Upper lobe of left lung (tissue), 6 donors: ENCODE data around the gene CASP6. TPM values are rescaled to one million over a fixed set of nuclear protein-coding genes. Genes with fewer than 3 reads are reported as not detected.

ENCODE experiments used
- ATAC-seq, 2 donors: fragments of 200-7000 bp; cut with Tn5 transposase; one replicate each; pipeline ENCODE4 v1.9.1; 2022; ENCODE audit warnings: mild to moderate bottlenecking in 2 of 2, moderate library complexity in 2 of 2; ENCODE audit not compliant: low FRiP score in 2 of 2
- DNase-seq, 2 donors: peaks; one replicate each; pipeline ENCODE4 v3.0.0-alpha.2; 2019 to 2020
- H3K27ac ChIP-seq, 4 donors: fragments of 200-600 bp; sonication (generic); one replicate each; pipeline ENCODE4 v1.5.1; 2016 to 2019
- H3K27me3 ChIP-seq, 4 donors: fragments of 200-600 bp; sonication (generic); one replicate each; pipeline ENCODE4 v1.5.1; 2017 to 2019
- H3K36me3 ChIP-seq, 4 donors: fragments of 200-600 bp; sonication (generic); one replicate each; pipeline ENCODE4 v1.5.1; 2016 to 2019
- H3K4me1 ChIP-seq, 4 donors: fragments of 200-600 bp; sonication (generic); one replicate each; pipeline ENCODE4 v1.5.1; 2018 to 2019
- H3K4me3 ChIP-seq, 4 donors: fragments of 200-600 bp; sonication (generic); one replicate each; pipeline ENCODE4 v1.5.1; 2017 to 2019; ENCODE audit warnings: mild to moderate bottlenecking in 2 of 4, moderate library complexity in 1 of 4
- H3K9me3 ChIP-seq, 4 donors: fragments of 200-600 bp; sonication (generic); one replicate each; pipeline ENCODE4 v1.5.1; 2018 to 2019
- EP300 ChIP-seq, 4 donors: sonication (generic); formaldehyde crosslinking; IDR thresholded peaks; one replicate each; pipeline ENCODE4 v1.5.1; 2017; ENCODE audit warnings: antibody characterized with exemption in 4 of 4, control low read depth in 2 of 4
- POLR2A ChIP-seq, 4 donors: fragments of 450-650 bp; IDR thresholded peaks; one replicate each; pipeline ENCODE4 v1.5.1; 2016 to 2017; ENCODE audit warnings: antibody characterized with exemption in 4 of 4, mild to moderate bottlenecking in 2 of 4
- POLR2AphosphoS5 ChIP-seq, 2 donors: sonication (generic); formaldehyde crosslinking; IDR thresholded peaks; one replicate each; pipeline ENCODE4 v1.5.1; 2017; ENCODE audit warnings: antibody characterized with exemption in 2 of 2
- WGBS, 2 donors: methylation state at CpG; one replicate each; pipeline ENCODE4 v1.1.5; 2017 to 2018; 5-methylcytosine and 5-hydroxymethylcytosine counted together
- total RNA-seq, 6 donors: library from RNA; depleted of rRNA in 4 of 6; stranded (reverse); fragments of >200 nt in 4 of 6; gene quantifications; one replicate each; pipeline versions ENCODE4 v1.1.0 to v1.2.1, GENCODE V29; 2016 to 2021
- TF ChIP-seq, protein P1 (sequence below), 6 experiments: fragments of 450-650 bp in 4 of 6; fragments of 200-600 bp in 2 of 6; sonication (generic) in 2 of 6; IDR thresholded peaks; one replicate each; pipeline ENCODE4 v1.5.1; 2016 to 2019; ENCODE audit warnings: antibody characterized with exemption in 6 of 6
- donor health status: DM: no; HTN: no; CAD: no; lungs with moderate emphysema.
- donor health status: DM: no; HTN: yes; CAD: no; lungs with severe emphysema.

CASP6 gene
- total RNA-seq, 6 donors from 2014 or later: 12.1 to 29.5 (median 15.5) TPM

GRCh38 chr4:109719604-109720003, 16.4 kb upstream of the CASP6 start:
- DNase-seq: no peak

GRCh38 chr4:109718759-109719158, 15.5 kb upstream of the CASP6 start:
- Histone ChIP-seq H3K27me3 (no peaks in the 10 kb centered on the region), H3K36me3 (peaks cover 3 to 33% (median 4%) of the 10 kb centered on the region in 4 donors), H3K4me1 (no peaks in the 10 kb centered on the region), H3K4me3 (no peak overlapping the region), H3K9me3 (no peaks in the 10 kb centered on the region), H3K27ac (no peak overlapping the region)
- TF ChIP-seq, protein P1, sequence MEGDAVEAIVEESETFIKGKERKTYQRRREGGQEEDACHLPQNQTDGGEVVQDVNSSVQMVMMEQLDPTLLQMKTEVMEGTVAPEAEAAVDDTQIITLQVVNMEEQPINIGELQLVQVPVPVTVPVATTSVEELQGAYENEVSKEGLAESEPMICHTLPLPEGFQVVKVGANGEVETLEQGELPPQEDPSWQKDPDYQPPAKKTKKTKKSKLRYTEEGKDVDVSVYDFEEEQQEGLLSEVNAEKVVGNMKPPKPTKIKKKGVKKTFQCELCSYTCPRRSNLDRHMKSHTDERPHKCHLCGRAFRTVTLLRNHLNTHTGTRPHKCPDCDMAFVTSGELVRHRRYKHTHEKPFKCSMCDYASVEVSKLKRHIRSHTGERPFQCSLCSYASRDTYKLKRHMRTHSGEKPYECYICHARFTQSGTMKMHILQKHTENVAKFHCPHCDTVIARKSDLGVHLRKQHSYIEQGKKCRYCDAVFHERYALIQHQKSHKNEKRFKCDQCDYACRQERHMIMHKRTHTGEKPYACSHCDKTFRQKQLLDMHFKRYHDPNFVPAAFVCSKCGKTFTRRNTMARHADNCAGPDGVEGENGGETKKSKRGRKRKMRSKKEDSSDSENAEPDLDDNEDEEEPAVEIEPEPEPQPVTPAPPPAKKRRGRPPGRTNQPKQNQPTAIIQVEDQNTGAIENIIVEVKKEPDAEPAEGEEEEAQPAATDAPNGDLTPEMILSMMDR (IDR thresholded peaks at IDR 0.05): no peak
- no peak for ATAC-seq
- no peak for DNase-seq
- 91 to 100% methylated on average over 1 of the region's 1 CpG for WGBS, 2 donors

More at GRCh38 chr4:109719604-109720003, 16.4 kb upstream of the CASP6 start:
- Histone ChIP-seq H3K9me3 (no peaks in the 10 kb centered on the region), H3K4me3 (no peak overlapping the region), H3K4me1 (no peaks in the 10 kb centered on the region), H3K27me3 (no peaks in the 10 kb centered on the region), H3K36me3 (peaks cover 3 to 24% (median 4%) of the 10 kb centered on the region in 4 donors), H3K27ac (no peak overlapping the region)
- TF ChIP-seq EP300 (IDR thresholded peaks at IDR 0.05): no peak
- no peak for TF ChIP-seq POLR2A (IDR thresholded peaks at IDR 0.05)
- no peak for TF ChIP-seq POLR2AphosphoS5 (IDR thresholded peaks at IDR 0.05)
- TF ChIP-seq, protein P1 (IDR thresholded peaks at IDR 0.05): no peak
- no peak for ATAC-seq
- WGBS, 2 donors: 92 to 96% methylated on average over 4 of the region's 4 CpGs

DNA sequence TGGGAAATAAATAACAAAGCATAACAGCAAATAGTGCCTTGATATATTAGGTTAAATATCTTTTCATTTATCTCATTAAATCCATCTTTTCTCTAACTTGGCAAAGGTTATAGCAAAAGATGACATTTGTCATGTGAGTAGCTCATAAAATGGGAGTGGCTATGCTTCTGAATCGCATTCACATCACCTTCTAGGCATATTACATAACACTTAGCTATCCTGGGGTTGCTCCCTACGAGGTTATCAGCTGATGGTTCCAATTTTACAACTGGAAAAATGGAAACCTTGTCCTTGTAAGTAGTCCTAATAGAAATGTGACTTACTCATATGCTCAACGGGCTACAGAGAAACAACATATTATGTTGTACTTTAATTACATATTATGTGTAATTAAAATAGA, 10.3 kb upstream of the CASP6 start:
- Histone ChIP-seq H3K4me3 (no peak overlapping the region), H3K36me3 (peaks cover 3 to 54% (median 4%) of the 10 kb centered on the region in 4 donors), H3K9me3 (no peaks in the 10 kb centered on the region), H3K4me1 (no peaks in the 10 kb centered on the region), H3K27me3 (no peaks in the 10 kb centered on the region), H3K27ac (no peak overlapping the region)
- ATAC-seq (no peak), DNase-seq (no peak)
- WGBS, 2 donors: 96 to 100% methylated on average over 3 of the region's 3 CpGs
- no peak for TF ChIP-seq EP300 (IDR thresholded peaks at IDR 0.05)
- TF ChIP-seq, protein P1 (IDR thresholded peaks at IDR 0.05): no peak
- no peak for TF ChIP-seq POLR2AphosphoS5 (IDR thresholded peaks at IDR 0.05)
- no peak for TF ChIP-seq POLR2A (IDR thresholded peaks at IDR 0.05)

GRCh38 chr4:109708990-109709389, 5.7 kb upstream of the CASP6 start:
- TF ChIP-seq POLR2AphosphoS5 (IDR thresholded peaks at IDR 0.05): no peak
- TF ChIP-seq EP300 (IDR thresholded peaks at IDR 0.05): no peak
- TF ChIP-seq POLR2A (IDR thresholded peaks at IDR 0.05): no peak
- TF ChIP-seq, protein P1 (IDR thresholded peaks at IDR 0.05): no peak
- peaks cover 0 to 7% (median 5%) of the 10 kb centered on the region in 4 donors for H3K4me1 ChIP-seq
- no peak overlapping the region for H3K27ac ChIP-seq
- peaks cover 0 to 28% (median 0%) of the 10 kb centered on the region in 4 donors for H3K36me3 ChIP-seq
- H3K4me3 ChIP-seq: no peak overlapping the region
- no peaks in the 10 kb centered on the region for H3K27me3 ChIP-seq
- H3K9me3 ChIP-seq: no peaks in the 10 kb centered on the region
- ATAC-seq: no peak
- DNase-seq: no peak
- WGBS, 2 donors: 95 to 100% methylated on average over 1 of the region's 1 CpG

DNA sequence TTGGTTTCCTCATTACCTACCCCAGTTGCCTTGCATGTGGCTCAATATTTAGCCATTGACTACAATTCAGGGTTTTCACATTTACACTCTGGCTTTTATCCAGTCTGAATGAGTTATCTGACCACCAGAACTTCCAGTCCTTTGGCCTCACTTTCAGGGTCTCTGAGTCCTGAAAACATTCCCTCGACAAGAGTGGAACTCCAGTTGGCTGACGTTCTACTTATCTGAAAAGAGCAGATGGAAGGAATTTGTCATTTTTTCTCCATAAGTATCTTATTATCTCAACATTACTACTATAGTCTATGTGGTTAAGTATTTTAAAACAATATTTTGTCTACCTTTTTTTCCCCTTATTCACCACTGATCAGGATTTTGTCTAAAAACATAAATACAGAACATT, 5.2 kb upstream of the CASP6 start:
- 60 to 70% methylated on average over 2 of the region's 2 CpGs for WGBS, 2 donors

More for the DNA sequence above, 5.2 kb upstream of the CASP6 start:
- H3K4me3 ChIP-seq: no peak overlapping the region
- H3K4me1 ChIP-seq: peaks cover 0 to 12% (median 7%) of the 10 kb centered on the region in 4 donors
- no peaks in the 10 kb centered on the region for H3K27me3 ChIP-seq
- TF ChIP-seq POLR2AphosphoS5 (IDR thresholded peaks at IDR 0.05) (no peak), EP300 (IDR thresholded peaks at IDR 0.05) (no peak), POLR2A (IDR thresholded peaks at IDR 0.05) (no peak)
- TF ChIP-seq, protein P1 (IDR thresholded peaks at IDR 0.05): no peak
- no peak for DNase-seq
- peaks cover 0 to 24% (median 0%) of the 10 kb centered on the region in 4 donors for H3K36me3 ChIP-seq
- no peak for ATAC-seq
- H3K9me3 ChIP-seq: no peaks in the 10 kb centered on the region
- H3K27ac ChIP-seq: no peak overlapping the region
